AG09309 (cell line): ENCODE results near the gene LGR5.

ENCODE experiments used
- DNase-seq: peaks from one replicate; pipeline ENCODE4 v3.0.0-alpha.2; 2010; ENCODE audit warnings: low read depth
- H3K4me3 ChIP-seq: 2 replicates; pipeline ENCODE4 v1.5.1; 2011; ENCODE audit warnings: mild to moderate bottlenecking, low read depth, low read length, moderate library complexity; ENCODE audit not compliant: control insufficient read depth
- CTCF ChIP-seq: IDR thresholded peaks from 2 replicates; pipeline ENCODE4 v1.5.1; 2011; ENCODE audit warnings: mild to moderate bottlenecking, low read depth, low read length, inconsistent platforms; ENCODE audit not compliant: insufficient read depth, control insufficient read depth; ENCODE audit errors: missing control alignments

The LGR5 gene

GRCh38 chr12:71432936-71433335 lies 6.7 kb upstream of the LGR5 start:
- DNase-seq: no peak
- TF ChIP-seq CTCF: no peak
- H3K4me3 ChIP-seq: no peak overlapping the region

GRCh38 chr12:71436696-71437095 lies 2.9 kb upstream of the LGR5 start:
- no peak for DNase-seq
- TF ChIP-seq CTCF: no peak
- no peak overlapping the region for H3K4me3 ChIP-seq

- DNase-seq: no peak
- peak overlapping the region; percentile 43 for H3K4me3 ChIP-seq
- no peak for TF ChIP-seq CTCF
These were observed 782 bp upstream of the LGR5 start for GRCh38 chr12:71438670-71439361.

- DNase-seq: no peak
- peak overlapping the region; percentile 43 for H3K4me3 ChIP-seq
These were observed 311 bp upstream of the LGR5 start for GRCh38 chr12:71439362-71439612.

GRCh38 chr12:71440345-71440762 lies 756 bp downstream of the LGR5 start:
- peak overlapping the region; percentile 43 for H3K4me3 ChIP-seq

More at GRCh38 chr12:71439362-71439612, 311 bp upstream of the LGR5 start:
- TF ChIP-seq CTCF: no peak

GRCh38 chr12:71440763-71441748 lies 1.5 kb downstream of the LGR5 start:
- DNase-seq: no peak
- no peak for TF ChIP-seq CTCF
- H3K4me3 ChIP-seq: no peak overlapping the region

More at GRCh38 chr12:71440345-71440762, 756 bp downstream of the LGR5 start:
- no peak for TF ChIP-seq CTCF
- DNase-seq: no peak
